Activated CD4-positive, alpha-beta T cell treated with anti-CD3 and anti-CD28 coated beads for 1 hour (primary cell): ENCODE data around the gene NOS1.

Experiments
- DNase-seq: peaks from one replicate; pipeline ENCODE4 v3.0.0-alpha.2; 2020

NOS1 gene

DNA sequence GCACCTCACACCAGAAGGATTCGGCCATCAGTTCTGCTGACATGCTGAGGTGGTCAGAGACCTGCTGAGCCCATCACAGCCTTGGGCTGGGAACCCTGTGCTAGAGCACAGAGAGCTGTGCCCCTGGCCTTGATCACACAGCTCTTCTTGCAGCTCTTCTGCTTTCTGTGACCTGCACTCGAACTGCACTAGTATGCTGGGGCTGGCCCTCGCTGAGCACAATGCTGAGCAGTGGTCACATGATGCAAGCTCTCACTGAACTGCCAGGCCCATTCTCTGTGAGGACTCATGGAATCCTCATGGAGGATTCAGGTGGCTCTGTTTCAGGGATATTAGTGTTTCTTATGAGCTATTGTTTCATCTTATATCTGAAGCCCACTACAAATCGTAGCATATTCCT lies 193.7 kb downstream of the NOS1 start:
- no peak for DNase-seq

DNA sequence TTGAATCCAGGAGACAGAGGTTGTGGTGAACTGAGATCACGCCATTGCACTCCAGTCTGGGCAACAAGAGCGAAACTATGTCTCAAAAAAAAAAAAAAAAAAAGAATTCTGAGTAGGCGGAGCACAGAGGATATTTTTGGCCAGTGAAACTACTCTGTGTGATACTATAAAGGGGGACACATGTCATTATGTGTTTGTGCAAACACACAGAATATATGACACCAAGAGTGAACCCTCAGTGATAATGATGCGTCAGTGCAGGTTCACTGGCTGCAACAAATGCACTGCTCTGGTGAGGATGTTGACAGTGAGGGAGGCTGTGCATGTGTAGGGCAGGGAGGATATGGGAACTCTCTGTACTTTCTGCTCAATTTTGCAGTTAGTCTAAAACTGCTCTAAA lies 195.3 kb downstream of the NOS1 start:
- DNase-seq: no peak

DNA sequence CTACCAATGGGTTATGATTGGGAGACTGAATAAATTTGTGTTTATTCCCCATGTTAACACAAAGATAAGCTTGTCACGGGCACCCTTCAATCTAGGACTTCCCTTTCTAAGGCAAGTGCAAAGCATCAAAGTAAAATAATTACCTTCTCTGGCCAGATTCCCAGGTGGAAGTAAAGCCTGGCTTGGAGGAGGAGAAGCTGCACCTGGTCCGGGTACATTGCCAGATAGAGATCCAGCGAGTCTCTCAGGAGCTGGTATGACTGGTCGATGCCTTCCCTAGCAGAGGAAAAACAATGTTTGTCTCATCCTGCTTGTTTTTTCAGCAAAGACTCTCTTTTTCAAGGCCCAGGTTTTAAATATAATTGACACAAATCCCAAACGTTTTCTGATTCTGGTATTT lies 196.1 kb downstream of the NOS1 start:
- no peak for DNase-seq

DNA sequence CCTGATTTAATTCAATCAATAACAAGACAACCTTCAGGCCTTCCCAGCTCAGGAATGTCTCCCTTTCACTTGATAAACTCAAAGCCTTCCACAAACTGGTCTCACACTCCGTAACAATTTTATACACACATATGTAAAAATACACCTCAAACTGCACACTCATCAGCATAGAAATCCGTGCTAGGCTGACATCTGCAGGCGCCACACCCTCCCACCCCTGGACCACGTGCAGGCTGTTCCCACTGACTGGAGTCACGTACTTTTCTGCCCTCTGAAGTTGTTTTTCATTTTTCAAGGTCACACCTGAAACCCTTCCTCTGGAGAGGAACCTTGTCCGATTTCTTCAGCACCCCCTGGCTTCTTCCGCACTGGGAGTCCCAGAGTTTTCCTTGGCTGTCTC lies 198.8 kb downstream of the NOS1 start:
- no peak for DNase-seq

DNA sequence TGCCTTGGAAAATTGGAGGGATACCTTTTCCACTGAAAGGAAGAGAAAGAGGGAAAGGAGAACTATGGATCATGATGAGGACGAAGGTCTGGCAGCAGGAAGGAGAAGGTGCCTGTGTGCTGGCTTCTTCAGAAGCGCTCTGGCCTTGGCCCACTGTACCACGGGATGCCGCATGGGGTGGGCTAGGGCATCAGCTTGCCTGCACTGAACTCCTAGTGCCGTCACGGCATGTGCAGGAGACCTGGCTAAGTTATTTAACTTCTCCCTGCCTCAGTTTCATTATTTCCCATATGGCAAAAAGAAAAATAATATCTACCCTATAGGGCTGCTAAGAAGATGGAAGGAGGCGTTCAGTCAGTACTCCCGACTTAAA lies 199.3 kb downstream of the NOS1 start:
- DNase-seq: no peak

DNA sequence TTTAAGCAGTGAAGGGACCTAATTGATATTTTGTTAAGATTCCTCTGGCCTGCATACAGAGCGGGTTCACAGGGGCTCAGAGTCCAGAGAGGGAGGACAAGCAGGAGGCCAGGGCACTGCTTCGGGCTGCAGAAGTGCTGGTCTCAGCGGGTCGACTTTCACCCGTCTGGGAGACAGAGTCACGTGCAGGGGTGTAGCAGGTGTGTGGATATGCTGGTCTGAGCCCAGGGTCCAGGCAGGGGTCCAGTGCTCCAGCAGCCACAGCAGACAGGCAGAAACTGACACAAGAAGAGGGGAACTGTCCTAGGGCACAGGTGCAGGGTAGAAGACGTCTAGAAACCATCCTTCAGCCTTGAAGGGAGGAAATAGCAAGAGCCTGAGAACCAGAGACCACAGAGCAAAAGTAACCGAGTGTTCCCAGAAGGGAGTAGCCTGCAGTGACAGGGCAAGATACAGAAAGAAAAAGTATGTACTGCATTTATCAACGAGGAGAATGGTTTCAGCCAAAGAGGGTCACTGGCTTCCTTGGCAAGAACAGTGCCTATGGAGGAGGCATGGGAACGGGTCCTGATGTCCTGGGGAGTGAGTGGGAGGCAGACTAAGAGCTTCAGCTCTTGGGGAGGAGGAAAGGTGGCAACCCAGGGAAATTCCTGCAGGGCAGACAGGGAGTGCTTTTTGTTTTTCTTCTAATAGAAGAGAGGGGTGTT lies 199.8 kb downstream of the NOS1 start:
- no peak for DNase-seq

DNA sequence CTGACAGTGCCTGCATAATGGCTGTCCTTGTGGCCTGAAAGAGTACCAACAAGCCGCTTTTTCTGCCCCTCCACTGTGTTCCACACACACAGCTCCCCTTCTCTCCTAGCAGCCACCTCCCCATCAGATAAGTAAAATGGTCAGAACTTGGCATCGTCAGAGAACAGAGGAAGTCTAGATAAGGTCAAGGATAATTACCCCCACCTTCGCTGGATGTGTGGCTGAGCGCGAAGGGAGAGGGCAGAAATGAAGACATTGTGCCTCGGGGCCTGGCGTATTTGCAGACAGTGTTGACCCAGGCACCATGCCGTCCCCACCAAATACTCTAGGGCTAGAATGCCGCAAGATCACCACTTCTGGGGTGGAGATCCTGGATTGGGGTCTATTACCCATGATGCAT lies 201.8 kb downstream of the NOS1 start:
- no peak for DNase-seq

DNA sequence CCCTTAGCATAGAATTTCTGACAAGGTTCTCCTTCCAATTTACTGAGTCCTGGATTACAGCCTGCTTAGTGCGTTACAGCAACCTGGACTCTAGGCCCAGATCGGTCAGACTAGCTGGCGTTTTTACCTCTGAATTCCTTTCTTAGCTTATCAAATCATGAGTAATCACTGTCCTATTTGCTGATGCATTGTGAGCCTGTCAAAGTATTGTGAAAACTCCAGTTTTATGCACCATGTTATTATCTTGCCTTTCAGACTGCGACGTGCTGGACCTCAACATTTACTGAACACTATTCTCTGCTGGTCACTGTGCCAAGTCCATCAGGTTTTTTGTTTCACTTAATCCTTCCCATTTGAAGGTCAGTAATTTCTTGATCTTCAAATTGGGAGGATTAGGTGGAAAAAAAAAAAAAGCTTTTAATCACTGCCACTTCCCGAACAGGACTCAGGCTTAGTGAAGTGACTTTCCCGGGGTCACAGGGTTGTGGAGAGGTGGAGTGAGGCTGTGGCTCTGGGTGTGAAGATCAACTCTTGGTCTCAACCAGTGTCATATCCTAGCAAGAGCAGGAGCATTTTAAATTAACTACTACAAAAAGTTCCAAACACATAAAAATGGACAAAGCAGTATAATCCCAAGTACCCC lies 202.4 kb downstream of the NOS1 start:
- DNase-seq: no peak
